HTERT RPE-1 (cell line): Measurements from ENCODE around the gene PLEKHM2.

ENCODE experiments used
- in situ Hi-C: fragments of 300-500 bp; cut with MboI; formaldehyde crosslinking; loops from 4 replicates; pipeline ENCODE4 v1.14.3; 2020; ENCODE audit warnings: low sequenced_read_pairs

The PLEKHM2 gene

DNA sequence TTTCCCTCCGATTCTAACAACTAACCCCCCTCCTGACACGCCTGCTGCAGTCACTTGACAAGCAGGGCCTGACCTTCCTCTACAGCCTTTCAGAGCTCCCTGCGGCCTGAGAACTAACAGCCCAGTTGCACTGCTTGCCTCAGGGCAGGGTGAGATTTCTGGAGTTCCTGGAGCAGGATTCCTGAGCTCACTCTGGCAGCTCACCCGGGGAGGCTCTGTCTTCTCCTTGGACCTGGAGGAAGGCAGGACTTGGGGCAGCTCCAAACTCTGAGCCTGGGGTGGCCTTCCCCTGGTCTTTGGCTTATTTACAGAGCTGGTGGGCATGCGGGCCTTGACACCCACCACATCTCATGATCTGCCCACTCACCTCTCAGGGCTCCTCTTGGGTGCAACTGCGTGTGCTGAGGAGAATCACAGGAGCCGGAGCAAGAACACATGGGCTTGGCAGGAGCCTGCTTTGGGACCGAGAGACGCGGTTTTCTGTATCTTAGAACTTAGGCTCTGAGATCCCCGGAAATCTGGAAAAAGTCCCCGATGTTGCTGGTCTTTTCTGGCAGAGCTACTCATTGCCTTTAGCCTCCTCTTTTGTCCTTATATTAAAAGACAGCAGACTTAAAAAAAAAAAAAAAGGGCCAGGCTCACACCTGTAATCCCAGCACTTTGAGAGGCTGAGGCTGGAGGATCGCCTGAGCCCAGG lies 38.9 kb downstream of the PLEKHM2 start:
- in situ Hi-C loops: no loop called here

GRCh38 chr1:15723631-15724246 lies 39.6 kb downstream of the PLEKHM2 start:
- in situ Hi-C loops: no loop called here

- in situ Hi-C loops: no loop called here
Observed at GRCh38 chr1:15724949-15725880, 41.1 kb downstream of the PLEKHM2 start.

GRCh38 chr1:15726508-15726907 lies 42.4 kb downstream of the PLEKHM2 start:
- in situ Hi-C loops: no loop called here

DNA sequence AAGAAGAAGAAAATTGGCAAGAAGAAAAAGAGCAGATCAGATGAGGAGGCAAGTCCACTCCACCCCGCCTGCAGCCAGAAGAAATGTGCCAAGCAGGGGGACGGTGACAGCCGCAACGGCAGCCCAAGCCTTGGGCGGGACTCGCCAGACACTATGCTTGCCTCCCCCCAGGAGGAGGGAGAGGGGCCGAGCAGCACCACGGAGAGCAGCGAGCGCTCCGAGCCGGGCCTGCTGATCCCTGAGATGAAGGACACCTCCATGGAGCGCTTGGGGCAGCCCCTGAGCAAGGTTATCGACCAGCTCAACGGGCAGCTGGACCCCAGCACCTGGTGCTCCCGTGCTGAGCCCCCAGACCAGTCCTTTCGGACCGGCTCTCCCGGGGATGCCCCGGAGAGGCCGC lies 42.9 kb downstream of the PLEKHM2 start:
- in situ Hi-C loops: no loop called here

DNA sequence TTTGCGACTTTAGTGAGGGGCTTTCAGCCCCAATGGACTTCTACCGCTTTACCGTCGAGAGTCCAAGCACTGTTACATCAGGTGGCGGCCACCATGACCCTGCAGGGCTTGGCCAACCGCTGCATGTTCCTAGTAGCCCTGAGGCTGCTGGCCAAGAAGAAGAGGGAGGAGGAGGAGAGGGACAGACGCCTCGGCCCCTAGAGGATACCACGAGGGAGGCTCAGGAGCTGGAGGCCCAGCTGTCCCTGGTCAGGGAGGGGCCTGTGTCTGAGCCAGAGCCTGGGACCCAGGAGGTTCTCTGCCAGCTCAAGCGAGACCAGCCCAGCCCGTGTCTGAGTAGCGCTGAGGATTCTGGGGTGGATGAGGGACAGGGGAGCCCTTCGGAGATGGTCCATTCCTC lies 43.3 kb downstream of the PLEKHM2 start:
- in situ Hi-C loops: no loop called here

DNA sequence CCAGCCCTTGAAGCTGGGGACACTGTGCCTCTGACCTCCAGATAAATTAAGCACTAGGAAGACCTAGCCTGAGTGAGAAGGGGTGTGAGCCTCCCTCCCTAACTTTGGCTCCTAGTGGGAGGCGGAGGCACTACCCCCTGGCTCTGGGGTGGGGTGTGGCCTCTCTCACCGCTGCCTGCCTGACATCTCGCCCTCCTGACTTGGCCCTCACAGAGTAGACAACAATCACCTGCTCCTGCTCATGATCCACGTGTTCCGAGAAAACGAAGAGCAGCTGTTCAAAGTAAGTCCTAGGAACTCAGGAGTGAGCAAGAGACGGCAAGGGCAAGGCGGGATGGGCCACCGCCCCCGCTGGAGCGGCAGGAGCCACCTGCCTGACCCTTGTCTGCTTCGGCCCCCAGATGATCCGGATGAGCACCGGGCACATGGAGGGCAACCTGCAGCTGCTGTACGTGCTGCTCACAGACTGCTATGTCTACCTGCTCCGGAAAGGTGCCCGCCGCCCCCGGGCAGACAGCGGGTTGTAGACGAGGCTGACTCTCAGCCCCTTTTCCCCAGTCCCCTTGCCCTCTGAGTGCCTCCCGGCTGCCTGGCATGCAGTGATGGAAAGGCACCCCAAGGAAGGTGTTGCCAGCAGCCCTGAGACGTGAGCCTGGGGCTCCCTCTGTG lies 43.9 kb downstream of the PLEKHM2 start:
- in situ Hi-C loops: no loop called here

DNA sequence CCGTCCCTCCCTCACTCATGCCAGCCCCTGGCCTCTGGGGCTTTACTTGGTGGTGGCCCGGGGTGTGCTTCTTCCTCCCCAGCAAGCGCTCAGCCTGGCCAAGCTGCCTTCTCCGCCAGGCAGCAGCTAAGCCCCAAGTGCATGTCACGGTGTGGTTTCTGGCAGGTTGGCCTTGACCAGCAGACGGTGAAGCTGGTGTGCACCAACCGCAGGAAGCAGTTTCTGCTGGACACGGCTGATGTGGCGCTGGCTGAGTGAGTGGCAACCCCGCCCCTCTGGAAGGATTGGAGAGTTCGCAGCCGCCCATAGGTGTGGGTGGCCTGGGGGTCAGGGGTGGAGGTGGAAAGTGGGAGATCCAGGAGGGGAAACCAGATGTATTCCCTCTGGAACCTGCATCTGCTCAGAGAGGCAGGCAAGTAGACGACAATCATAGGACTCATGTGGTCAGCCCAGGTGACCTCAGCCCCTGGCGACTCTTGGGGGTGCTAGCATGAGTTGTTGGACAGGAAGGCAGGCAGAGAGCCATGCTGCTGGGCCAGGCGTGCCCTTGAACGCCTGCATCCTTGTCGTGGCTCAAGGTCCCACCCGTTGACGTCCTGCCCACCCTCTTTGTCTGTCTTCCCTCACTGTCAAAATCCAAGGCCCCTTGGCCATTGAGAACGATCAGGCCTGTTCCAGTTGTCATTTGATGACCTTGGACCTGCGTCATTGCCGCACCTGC lies 45.0 kb downstream of the PLEKHM2 start:
- in situ Hi-C loops: no loop called here

DNA sequence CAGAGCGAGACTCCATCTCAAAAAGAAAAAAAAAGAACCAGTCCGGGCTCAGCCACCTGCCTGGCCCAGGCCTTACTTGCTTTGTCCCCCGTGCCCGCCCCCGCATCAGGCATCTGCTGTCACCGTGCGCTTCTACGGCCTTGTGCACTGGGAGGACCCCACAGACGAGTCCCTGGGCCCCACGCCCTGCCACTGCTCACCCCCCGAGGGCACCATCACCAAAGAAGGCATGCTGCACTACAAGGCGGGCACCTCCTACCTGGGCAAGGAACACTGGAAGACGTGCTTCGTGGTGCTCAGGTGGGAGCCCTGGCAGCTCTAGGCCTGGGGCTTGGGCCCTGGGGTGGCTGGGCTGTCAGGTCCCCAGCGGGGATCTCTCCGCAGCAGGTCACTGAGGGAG lies 46.3 kb downstream of the PLEKHM2 start:
- in situ Hi-C loops: no loop called here

DNA sequence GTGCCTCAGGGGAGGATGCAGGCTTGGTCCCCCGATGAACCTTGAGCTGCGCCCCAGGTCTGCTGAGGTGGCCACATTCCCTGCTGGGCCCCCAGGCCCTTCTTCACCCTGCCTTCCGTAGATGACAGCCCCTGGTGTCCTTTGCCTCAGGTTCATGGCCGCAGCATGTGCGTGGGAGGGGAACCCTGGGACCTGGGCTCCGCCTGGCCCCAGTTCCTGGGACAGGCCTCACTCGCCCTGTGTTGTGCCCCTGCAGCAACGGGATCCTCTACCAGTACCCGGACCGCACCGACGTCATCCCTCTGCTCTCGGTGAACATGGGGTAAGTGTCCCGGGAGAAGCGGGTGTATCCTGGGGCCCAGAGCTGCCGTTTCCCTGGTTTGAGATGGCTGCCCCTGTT lies 46.8 kb downstream of the PLEKHM2 start:
- in situ Hi-C loops: no loop called here

- in situ Hi-C loops: no loop called here
Observed at GRCh38 chr1:15731735-15732685, 47.9 kb downstream of the PLEKHM2 start.

GRCh38 chr1:15732686-15733081 lies 48.6 kb downstream of the PLEKHM2 start:
- in situ Hi-C loops: no loop called here

DNA sequence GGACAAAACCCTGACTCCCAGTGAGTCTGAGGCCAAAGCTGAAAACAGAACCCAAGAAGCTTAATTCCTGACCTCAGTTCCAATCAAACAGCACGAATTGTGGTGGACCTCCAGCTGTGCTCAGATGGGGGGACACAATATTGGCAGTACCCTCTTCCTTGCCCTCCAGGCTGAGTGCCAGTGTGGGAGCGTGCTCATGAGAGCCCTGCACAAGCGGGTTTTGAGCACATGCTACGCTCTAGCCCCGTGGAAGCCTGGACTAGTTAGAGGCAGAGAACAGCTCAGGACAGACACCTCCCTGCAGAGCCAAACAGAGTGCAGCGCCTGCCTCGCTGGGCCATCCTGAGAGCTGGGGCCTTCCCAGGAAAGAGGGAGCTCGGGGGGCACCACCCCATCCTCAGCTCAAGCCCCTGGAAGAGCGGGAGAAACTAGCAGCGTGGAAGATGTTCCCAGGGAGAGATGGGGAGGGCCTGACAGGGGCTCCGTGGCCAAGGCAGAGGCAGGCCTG lies 49.2 kb downstream of the PLEKHM2 start:
- in situ Hi-C loops: no loop called here

DNA sequence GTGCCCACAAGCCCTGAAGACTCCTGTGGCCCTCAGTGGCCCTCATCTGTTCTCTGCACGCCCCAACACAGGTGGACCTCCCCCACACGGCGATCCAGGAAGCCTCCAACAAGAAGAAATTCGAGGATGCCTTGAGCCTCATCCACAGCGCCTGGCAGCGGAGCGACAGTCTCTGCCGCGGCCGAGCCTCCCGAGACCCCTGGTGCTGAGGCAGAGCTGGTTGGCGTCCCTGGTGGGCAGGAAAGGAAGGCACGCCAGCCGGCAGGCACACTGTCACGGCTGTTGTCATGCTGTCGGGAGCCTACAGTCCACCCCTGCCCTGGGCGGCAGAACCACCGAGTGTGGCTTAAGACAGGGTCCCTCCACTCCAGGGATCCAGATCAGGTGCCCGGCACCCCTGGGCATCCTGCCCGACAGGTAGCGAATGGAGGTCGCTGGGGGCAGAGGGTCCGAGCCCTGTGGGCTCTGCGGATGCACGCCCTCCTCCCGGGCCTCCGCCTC lies 49.7 kb downstream of the PLEKHM2 start:
- in situ Hi-C loops: no loop called here

DNA sequence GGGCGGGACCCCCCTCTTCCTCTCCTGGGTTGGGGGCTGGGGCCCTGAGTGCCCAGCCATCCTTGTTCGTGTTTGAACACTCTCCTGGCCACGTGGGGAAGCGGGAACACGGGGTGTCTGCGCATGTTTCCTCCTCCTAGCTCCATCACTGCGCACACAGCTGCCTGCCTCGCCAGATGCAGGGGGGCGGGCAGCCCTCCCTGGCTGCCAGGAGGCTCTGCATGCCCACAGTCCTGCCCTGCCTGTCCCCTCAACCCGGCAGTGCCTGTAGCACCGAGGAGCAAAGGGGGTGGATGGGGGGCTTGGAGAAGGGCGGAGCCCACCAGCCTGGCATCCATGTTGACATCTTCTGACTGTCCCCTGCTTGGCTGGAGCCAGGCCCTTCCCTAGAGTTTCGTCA lies 50.2 kb downstream of the PLEKHM2 start:
- in situ Hi-C loops: no loop called here

DNA sequence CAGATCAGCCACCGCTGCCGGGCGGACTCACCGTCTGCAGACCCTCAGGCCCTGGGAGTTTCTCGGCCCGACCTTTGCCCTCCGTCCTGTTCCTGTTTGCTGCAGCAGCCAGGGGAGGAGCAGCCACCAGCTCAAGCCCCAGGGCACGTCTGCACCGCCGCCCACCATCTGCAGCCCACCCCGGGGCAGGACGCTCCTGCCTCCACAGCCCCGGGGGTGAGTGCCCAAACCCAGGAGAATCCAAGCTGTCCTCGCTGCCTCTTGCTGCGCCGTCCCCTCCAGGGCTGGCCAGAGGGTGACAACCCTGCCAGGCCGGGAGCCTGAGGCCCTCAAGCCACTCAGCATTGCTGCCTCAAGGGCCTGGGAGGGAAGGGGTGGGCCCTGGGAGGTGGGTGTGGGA lies 50.8 kb downstream of the PLEKHM2 start:
- in situ Hi-C loops: no loop called here

DNA sequence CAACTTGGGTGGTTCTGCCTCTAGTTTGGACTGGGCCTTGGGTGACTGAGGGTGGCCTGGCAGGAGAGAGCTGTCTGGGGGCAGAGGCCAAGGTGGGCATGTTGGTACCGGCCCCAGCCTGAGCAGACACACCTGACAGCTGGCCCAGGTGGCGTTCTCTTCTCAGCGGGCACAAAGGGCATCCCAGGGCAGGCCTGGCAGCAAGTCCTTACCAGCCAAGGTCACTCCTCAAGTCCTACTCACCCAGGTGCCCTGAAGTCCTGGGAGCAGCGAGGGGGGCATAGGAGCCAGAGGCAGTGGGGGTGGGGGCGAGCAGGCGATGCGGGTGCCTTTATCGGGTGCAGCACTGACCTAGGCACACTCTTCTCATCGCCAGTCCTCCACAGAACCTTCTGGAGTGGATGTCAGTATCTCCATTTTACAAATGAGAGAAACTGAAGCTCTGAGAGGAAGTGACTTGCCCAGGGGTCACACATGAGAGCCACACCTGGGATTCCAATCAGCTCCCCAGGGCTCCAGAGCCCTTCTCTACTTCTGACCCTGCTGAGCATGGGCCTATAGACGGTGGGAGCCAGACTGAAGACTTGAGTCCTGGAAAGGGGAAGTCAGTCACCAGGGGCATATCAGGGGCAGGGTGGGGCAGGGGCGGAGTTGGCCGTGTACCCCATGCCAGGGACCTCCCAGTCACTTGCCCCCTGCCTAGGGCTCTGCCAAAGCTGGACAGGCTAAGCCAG lies 51.4 kb downstream of the PLEKHM2 start:
- in situ Hi-C loops: no loop called here
